HFF-Myc (cell line): ENCODE results near the gene ARL14EP.

Experiments used
- DNase-seq: peaks from one replicate; pipeline ENCODE4 v3.0.0-alpha.2; 2011; ENCODE audit warnings: low read depth; ENCODE audit errors: extremely low read depth
- H3K4me3 ChIP-seq: replicated peaks from 2 replicates; pipeline ENCODE4 v1.5.1; 2011; ENCODE audit warnings: low read depth, mild to moderate bottlenecking, control low read depth, low read length
- TF ChIP-seq, protein P1 (sequence below): IDR thresholded peaks from 2 replicates; pipeline ENCODE4 v1.5.1; 2012; ENCODE audit warnings: mild to moderate bottlenecking, low read depth, low read length, control low read depth; ENCODE audit errors: missing control alignments

Gene ARL14EP

DNA sequence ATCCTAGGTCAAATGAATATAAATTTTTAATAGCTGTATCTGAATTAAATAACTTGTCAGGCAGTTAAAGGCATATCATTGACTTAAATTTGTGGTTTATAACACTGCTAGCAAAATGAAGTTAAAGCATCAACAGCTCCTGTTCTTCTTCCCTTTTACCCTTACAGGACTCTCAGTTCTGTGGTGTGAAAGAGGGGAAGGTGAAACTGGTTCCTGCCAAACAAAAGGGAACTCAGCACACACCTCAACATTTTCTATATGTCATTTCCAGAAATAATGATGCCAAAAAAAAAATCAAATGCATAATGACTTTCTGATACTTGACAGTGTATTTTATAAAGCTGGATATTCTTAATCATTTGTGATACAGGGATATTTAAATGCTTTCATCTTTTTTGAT lies 21.2 kb downstream of the ARL14EP start:
- H3K4me3 ChIP-seq: no peak overlapping the region
- no peak for DNase-seq
- TF ChIP-seq, protein P1, sequence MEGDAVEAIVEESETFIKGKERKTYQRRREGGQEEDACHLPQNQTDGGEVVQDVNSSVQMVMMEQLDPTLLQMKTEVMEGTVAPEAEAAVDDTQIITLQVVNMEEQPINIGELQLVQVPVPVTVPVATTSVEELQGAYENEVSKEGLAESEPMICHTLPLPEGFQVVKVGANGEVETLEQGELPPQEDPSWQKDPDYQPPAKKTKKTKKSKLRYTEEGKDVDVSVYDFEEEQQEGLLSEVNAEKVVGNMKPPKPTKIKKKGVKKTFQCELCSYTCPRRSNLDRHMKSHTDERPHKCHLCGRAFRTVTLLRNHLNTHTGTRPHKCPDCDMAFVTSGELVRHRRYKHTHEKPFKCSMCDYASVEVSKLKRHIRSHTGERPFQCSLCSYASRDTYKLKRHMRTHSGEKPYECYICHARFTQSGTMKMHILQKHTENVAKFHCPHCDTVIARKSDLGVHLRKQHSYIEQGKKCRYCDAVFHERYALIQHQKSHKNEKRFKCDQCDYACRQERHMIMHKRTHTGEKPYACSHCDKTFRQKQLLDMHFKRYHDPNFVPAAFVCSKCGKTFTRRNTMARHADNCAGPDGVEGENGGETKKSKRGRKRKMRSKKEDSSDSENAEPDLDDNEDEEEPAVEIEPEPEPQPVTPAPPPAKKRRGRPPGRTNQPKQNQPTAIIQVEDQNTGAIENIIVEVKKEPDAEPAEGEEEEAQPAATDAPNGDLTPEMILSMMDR: no peak

DNA sequence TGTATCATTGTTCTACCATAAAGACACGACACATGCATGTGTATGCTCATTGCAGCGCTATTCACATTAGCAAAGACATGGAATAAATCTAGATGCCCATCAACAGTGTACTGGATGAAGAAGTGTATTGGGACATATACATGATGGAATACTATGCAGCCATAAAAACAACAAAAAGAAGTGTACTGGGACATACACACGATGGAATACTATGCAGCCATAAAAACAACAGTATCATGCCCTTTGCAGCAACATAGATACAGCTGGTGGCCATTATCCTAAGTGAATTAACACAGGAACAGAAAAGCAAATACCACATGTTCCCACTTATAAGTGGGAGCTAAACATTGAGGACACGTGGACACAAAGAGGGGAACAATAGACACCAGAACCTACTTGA lies 22.7 kb downstream of the ARL14EP start:
- DNase-seq: no peak
- TF ChIP-seq, protein P1: no peak
- no peak overlapping the region for H3K4me3 ChIP-seq

DNA sequence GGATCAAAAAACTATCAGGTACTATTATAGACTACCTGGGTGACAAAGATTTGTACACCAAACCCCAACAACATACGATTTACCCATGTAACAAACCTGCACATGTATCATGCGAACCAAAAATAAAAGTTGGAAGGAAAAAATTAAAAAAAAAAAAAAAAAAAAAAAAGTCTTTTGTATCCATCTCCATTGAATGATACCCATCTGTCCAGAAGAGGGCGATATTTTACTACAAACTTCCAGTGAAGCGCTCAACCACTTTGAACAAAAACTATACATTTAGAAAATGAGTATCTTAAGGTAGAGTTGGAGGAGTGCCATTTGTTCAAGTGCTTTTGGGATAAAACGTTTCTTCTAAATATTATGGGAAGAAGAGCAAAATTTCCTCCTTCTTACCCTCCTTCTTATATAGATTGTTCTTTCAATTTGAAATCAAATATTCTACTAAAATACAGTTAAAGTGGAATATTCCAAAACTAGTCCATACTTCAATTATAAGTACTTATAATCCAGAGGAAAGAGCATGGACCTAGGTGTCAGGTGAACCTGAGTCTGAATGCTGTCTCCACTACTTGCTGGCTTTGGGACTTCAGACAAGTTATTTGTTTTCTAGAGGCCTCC lies 23.3 kb downstream of the ARL14EP start:
- TF ChIP-seq, protein P1: peak; percentile 37

DNA sequence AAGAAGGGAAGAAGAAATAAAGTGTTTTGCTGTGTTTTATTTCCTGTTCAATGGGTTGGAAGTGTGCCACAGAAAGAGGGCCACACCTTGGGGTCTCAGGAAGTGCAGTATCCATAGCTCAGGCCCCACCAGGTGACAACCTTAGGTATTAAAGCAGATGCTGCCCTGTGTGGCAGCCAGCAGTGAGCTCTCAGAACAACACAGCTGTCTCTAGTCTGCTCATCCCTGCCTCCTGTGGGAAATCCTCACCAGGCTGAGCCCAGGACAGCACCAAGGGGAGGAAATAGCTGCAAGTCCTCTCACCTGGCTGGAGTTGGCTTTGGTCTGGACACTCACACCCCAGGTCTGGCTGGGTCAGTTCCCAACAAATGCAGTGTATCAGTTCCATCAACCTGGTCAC lies 25.1 kb downstream of the ARL14EP start:
- no peak overlapping the region for H3K4me3 ChIP-seq
- DNase-seq: no peak
- TF ChIP-seq, protein P1: no peak

More for the DNA sequence above, 23.3 kb downstream of the ARL14EP start:
- DNase-seq: peak; percentile 31
- no peak overlapping the region for H3K4me3 ChIP-seq

DNA sequence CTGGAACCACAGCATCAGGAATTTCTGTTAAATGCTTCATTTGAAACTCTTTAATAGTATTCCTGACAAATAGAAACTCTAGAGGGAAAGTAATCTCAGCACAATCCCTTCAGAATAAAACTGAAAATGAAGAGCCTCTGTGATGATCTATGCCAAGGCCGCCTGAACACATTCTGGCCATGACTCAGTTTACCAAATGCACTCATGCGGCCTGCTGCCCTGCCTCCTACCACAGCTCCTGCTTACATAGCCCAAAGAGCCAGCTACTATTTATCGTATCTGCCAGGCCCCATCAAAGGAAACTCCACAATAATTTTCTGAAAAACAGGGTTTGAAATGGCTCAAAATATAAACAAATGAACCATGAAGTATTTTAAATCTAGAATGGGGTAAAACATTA lies 27.0 kb downstream of the ARL14EP start:
- TF ChIP-seq, protein P1: no peak
- no peak overlapping the region for H3K4me3 ChIP-seq
- no peak for DNase-seq

DNA sequence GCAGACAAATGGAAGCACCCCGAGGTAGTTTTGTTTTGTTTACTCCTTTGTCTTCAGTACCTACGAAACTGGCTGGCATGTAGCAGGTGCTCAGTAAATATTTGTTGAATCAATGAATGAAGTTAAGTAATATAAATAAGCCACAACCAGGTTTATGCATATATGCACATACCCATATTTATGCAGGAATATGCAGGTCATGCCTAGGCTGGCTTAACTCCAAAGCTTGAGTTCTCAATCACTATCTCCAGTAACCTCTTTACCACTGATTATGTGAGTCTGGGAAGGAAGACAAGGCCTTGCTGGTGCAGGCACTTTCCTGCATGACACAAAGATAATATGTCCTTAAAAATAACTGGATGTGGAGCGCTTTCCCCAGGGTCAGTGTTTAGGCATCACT lies 27.5 kb downstream of the ARL14EP start:
- H3K4me3 ChIP-seq: no peak overlapping the region
- DNase-seq: no peak
- TF ChIP-seq, protein P1: no peak

DNA sequence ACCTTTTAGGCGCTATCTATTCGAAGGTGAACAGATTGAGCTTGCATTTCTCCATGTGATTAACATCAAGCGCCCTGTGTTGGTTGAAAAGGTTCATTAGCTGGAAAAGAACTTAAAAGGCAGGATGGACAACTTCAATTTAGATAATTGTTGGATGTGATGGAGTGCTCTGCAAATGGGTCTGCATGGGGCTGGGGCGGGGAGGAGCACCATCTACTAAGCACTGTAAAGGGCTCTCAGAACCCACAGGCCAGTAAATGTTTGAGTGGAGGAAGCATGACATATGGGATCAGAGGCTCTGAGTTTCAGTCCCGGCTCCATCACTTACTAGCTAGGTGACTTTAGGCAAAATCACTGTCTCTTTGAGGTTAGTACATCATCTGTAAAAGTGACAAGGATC lies 28.2 kb downstream of the ARL14EP start:
- DNase-seq: no peak
- TF ChIP-seq, protein P1: no peak
- no peak overlapping the region for H3K4me3 ChIP-seq
